Muscle layer of duodenum (tissue), 2 donors: ENCODE measurements around the gene C15orf62.

Experiments
- H3K27ac ChIP-seq: one replicate; pipeline ENCODE4 v1.7.0; 2013; ENCODE audit warnings: mild to moderate bottlenecking, low read length
- H3K27me3 ChIP-seq: one replicate; pipeline ENCODE4 v1.7.0; 2013; ENCODE audit warnings: low read depth, mild to moderate bottlenecking, control low read depth, low read length
- H3K36me3 ChIP-seq, 2 donors: one replicate each; pipeline ENCODE4 v1.7.0; 2013; ENCODE audit warnings: low read length in 2 of 2, control low read depth in 1 of 2, mild to moderate bottlenecking in 1 of 2; ENCODE audit not compliant: insufficient read depth in 2 of 2, control insufficient read depth in 1 of 2
- H3K4me1 ChIP-seq, 2 donors: one replicate each; pipeline ENCODE4 v1.7.0; 2013; ENCODE audit warnings: low read length in 2 of 2, mild to moderate bottlenecking in 2 of 2, control low read depth in 1 of 2, moderate library complexity in 1 of 2; ENCODE audit not compliant: insufficient read depth in 2 of 2, control insufficient read depth in 1 of 2
- H3K4me3 ChIP-seq, 2 donors: one replicate each; pipeline ENCODE4 v1.7.0; 2013; ENCODE audit warnings: low read length in 2 of 2, low read depth in 1 of 2, mild to moderate bottlenecking in 1 of 2
- H3K9me3 ChIP-seq, 2 donors: one replicate each; pipeline ENCODE4 v1.7.0; 2013; ENCODE audit warnings: low read length in 2 of 2, control low read depth in 1 of 2, mild to moderate bottlenecking in 1 of 2; ENCODE audit not compliant: control insufficient read depth in 1 of 2
- donor health status: healthy.

The C15orf62 gene

GRCh38 chr15:40803688-40804087 lies 33.9 kb downstream of the C15orf62 start:
- Histone ChIP-seq H3K36me3 (peaks cover 3 to 7% of the 10 kb centered on the region in 2 donors), H3K4me3 (no peak overlapping the region), H3K9me3 (no peaks in the 10 kb centered on the region), H3K4me1 (peaks cover 0 to 15% of the 10 kb centered on the region in 2 donors), H3K27me3 (no peaks in the 10 kb centered on the region), H3K27ac (no peak overlapping the region)

GRCh38 chr15:40806672-40807027 lies 36.9 kb downstream of the C15orf62 start:
- Histone ChIP-seq H3K4me3 (peak overlapping the region; percentile 84 to 93), H3K4me1 (peaks cover 0 to 19% of the 10 kb centered on the region in 2 donors)

DNA sequence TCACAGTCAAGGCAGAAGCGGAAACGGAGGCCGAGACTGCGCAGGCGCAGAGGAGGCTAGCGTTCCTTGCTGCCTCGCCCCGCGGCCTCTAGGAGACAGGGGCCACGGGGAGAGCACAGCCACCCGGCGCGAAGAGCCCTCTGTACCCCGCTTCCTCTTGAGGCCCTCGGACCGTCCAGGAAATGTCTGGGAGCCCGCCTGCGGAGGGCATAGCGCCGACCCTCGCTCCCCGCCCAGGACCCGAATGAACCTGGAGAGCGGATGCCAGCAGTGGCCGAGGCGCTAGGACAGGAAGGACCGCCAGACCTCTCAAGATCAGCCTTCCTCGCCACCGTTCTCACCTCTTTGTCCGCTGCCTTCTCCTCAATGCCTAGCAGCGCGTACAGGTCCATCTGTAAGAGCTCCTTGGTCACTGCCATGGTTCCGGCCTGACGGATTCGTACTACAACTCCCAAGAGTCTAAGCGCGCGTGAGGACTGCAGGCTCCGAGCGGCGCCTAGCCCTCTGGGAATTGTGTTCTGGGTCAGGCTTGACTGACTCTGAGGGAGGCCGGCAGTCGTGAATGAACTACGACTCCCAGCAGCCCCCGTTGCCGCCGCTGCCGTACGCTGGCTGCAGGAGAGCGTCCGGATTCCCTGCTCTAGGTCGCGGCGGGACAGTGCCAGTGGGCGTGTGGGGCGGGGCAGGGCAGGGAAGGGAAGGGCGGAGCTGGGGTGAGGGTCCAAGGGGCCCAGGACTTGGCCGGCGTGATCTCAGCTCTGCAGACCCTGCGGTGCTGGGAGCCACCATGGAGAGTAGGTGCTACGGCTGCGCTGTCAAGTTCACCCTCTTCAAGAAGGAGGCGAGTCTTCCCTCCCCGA lies 37.5 kb downstream of the C15orf62 start, which contains the start of the genes DNAJC17 and ZFYVE19:
DNAJC17 (minus strand) TSS at position 446 of the 860 bp plus-strand sequence; CDS start at position 419, 27 bp downstream.
ZFYVE19 (plus strand) TSS at position 62 of the 860 bp plus-strand sequence; CDS start at position 563, 501 bp downstream.
- peak within 1 kb of the TSS; percentile 84 to 93 for H3K4me3 ChIP-seq
- H3K9me3 ChIP-seq, result no peaks in the 10 kb centered on the region
- no peaks in the 10 kb centered on the region for H3K27me3 ChIP-seq
- H3K27ac ChIP-seq, result peak within 1 kb of the TSS; percentile 95
- H3K36me3 ChIP-seq, result peaks cover 14 to 15% of the 10 kb centered on the region in 2 donors
- H3K4me1 ChIP-seq, result peaks cover 0 to 19% of the 10 kb centered on the region in 2 donors

More at GRCh38 chr15:40806672-40807027, 36.9 kb downstream of the C15orf62 start:
- Histone ChIP-seq H3K27ac (peak overlapping the region; percentile 95), H3K9me3 (no peaks in the 10 kb centered on the region), H3K27me3 (no peaks in the 10 kb centered on the region), H3K36me3 (peaks cover 11 to 14% of the 10 kb centered on the region in 2 donors)

DNA sequence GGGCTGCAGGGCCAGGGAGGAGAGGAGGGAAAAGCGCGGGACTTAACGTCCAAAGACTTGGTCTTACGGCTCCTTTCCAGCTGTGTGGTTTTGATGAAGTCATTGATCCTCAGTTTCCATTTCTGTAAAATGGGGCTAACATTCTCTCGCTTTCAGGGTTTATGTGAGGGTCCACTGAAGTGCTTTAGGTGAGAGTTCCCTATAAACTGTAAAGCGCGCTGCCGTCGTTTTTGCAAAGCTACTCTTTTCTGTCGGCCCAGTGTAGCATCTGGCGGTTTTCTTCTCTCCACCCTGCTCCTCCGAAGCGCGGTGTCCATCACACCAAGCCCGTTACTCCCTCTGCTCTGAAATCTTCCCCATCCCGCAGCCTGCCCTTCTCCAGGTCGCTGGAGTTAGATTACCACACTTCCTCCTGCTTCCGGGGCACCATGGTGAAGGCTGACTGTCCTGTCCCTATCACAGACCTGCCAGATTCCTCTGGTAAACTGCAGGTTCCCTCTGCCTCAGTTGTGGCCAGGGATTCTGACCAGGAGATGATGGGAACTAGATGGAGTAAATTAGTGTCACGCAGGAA lies 38.2 kb downstream of the C15orf62 start:
- H3K27ac ChIP-seq, result no peak overlapping the region
- peaks cover 0 to 19% of the 10 kb centered on the region in 2 donors for H3K4me1 ChIP-seq
- H3K9me3 ChIP-seq, result no peaks in the 10 kb centered on the region

GRCh38 chr15:40808861-40809450 lies 39.2 kb downstream of the C15orf62 start:
- no peak overlapping the region for H3K27ac ChIP-seq
- H3K36me3 ChIP-seq, result peaks cover 18 to 29% of the 10 kb centered on the region in 2 donors
- no peak overlapping the region for H3K4me3 ChIP-seq

More for the DNA sequence above, 38.2 kb downstream of the C15orf62 start:
- no peaks in the 10 kb centered on the region for H3K27me3 ChIP-seq
- H3K4me3 ChIP-seq, result peak overlapping the region; percentile 84 to 93
- peaks cover 14 to 20% of the 10 kb centered on the region in 2 donors for H3K36me3 ChIP-seq

GRCh38 chr15:40812721-40813425 lies 43.1 kb downstream of the C15orf62 start:
- Histone ChIP-seq H3K4me1 (peaks cover 0 to 12% of the 10 kb centered on the region in 2 donors), H3K27me3 (no peaks in the 10 kb centered on the region), H3K4me3 (no peak overlapping the region), H3K36me3 (peaks cover 25 to 29% of the 10 kb centered on the region in 2 donors), H3K9me3 (no peaks in the 10 kb centered on the region), H3K27ac (no peak overlapping the region)

More at GRCh38 chr15:40808861-40809450, 39.2 kb downstream of the C15orf62 start:
- H3K27me3 ChIP-seq, result no peaks in the 10 kb centered on the region
- H3K4me1 ChIP-seq, result peaks cover 0 to 19% of the 10 kb centered on the region in 2 donors
- H3K9me3 ChIP-seq, result no peaks in the 10 kb centered on the region

DNA sequence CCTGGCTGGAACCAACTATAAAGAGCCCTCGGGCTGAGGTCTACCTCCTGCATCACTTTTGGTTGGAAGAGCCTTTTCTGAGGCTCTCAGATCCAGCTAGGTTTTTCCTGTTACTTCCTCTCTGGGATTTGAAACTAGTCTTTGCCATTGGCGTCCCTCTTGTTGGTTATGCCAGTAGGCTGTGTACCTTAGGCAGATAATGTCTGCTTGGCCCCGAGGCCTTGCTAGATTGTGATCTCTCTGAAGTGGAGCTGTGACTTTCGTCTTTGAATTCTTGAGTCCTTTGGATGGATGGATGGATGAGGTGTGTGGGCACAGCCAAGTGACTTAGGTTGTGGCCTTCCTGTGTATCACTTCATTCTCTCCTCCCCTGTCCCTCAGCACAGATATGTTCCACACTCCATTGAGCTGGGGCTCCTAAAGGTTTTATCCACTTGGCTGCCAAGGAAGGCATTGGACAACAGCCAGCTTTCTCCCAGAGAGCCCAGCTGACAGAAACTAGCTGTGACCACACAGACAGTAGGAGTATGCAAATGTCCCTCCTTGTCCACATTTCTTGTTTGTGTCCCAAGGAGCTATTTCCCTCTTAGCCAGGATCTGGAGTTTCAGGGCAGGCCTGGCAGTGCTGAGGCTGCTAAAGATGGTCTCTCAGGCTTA lies 45.4 kb downstream of the C15orf62 start:
- Histone ChIP-seq H3K4me3 (no peak overlapping the region), H3K9me3 (no peaks in the 10 kb centered on the region), H3K27ac (no peak overlapping the region), H3K4me1 (no peaks in the 10 kb centered on the region), H3K27me3 (no peaks in the 10 kb centered on the region), H3K36me3 (peaks cover 23 to 29% of the 10 kb centered on the region in 2 donors)

GRCh38 chr15:40819048-40819447 lies 49.3 kb downstream of the C15orf62 start:
- H3K27ac ChIP-seq, result no peak overlapping the region
- no peaks in the 10 kb centered on the region for H3K9me3 ChIP-seq
- no peaks in the 10 kb centered on the region for H3K4me1 ChIP-seq
- no peak overlapping the region for H3K4me3 ChIP-seq
- peaks cover 0 to 6% of the 10 kb centered on the region in 2 donors for H3K36me3 ChIP-seq
- H3K27me3 ChIP-seq, result no peaks in the 10 kb centered on the region

GRCh38 chr15:40821195-40821594 lies 51.4 kb downstream of the C15orf62 start:
- no peak overlapping the region for H3K27ac ChIP-seq
- H3K4me1 ChIP-seq, result no peaks in the 10 kb centered on the region
- no peaks in the 10 kb centered on the region for H3K9me3 ChIP-seq
- H3K36me3 ChIP-seq, result no peaks in the 10 kb centered on the region
- H3K4me3 ChIP-seq, result no peak overlapping the region
- no peaks in the 10 kb centered on the region for H3K27me3 ChIP-seq
